Activated CD8-positive, alpha-beta T cell treated with anti-CD3 and anti-CD28 coated beads for 36 hours (primary cell): ENCODE measurements around the gene MMP8. TPM values are rescaled to one million over a fixed set of nuclear protein-coding genes. Genes with fewer than 3 reads are reported as not detected.

ENCODE experiments used
- ATAC-seq: fragments of 200-7000 bp; cut with Tn5 transposase; one replicate; pipeline ENCODE4 v1.10.0; 2021; ENCODE audit warnings: mild to moderate bottlenecking, moderate library complexity
- CTCF ChIA-PET: fragments of 350-600 bp; sonication (Branson Sonifier 250); formaldehyde crosslinking; loops from one replicate; lab custom pipeline; 2021; ENCODE audit warnings: antibody characterized with exemption; lab: Charles Lee
- POLR2A ChIA-PET: fragments of 350-600 bp; sonication (Branson Sonifier 250); formaldehyde crosslinking; loops from one replicate; lab custom pipeline; 2021; ENCODE audit warnings: antibody characterized with exemption; lab: Charles Lee
- DNase-seq: peaks from one replicate; pipeline ENCODE4 v3.0.0-alpha.2; 2020
- H3K27ac Mint-ChIP-seq: one replicate; pipeline ENCODE4 v1.8.0; 2021; ENCODE audit warnings: mild to moderate bottlenecking, mixed read lengths
- H3K27me3 Mint-ChIP-seq: one replicate; pipeline ENCODE4 v1.8.0; 2021; ENCODE audit warnings: mixed read lengths
- H3K36me3 Mint-ChIP-seq: one replicate; pipeline ENCODE4 v1.8.0; 2021; ENCODE audit warnings: low read depth, mixed read lengths
- H3K4me1 Mint-ChIP-seq: one replicate; pipeline ENCODE4 v1.8.0; 2021; ENCODE audit warnings: low read depth, mixed read lengths
- H3K4me3 Mint-ChIP-seq: one replicate; pipeline ENCODE4 v1.8.0; 2021; ENCODE audit warnings: mild to moderate bottlenecking, moderate library complexity, mixed read lengths
- H3K9me3 Mint-ChIP-seq: one replicate; pipeline ENCODE4 v1.8.0; 2021; ENCODE audit warnings: mixed read lengths
- intact Hi-C: fragments of 100-400 bp; cut with micrococcal nuclease; formaldehyde crosslinking; loops from one replicate; pipeline ENCODE4 v1.10.0; 2022
- total RNA-seq, 2 experiments: library from RNA; stranded (reverse); gene quantifications; one replicate each; pipeline ENCODE4 v1.2.3, GENCODE V29; 2021
- TF ChIP-seq, protein P1 (sequence below): fragments of 200-600 bp; IDR thresholded peaks from one replicate; pipeline ENCODE4 v1.8.0; 2022; ENCODE audit warnings: antibody characterized with exemption, mild to moderate bottlenecking

MMP8 gene, protein sequence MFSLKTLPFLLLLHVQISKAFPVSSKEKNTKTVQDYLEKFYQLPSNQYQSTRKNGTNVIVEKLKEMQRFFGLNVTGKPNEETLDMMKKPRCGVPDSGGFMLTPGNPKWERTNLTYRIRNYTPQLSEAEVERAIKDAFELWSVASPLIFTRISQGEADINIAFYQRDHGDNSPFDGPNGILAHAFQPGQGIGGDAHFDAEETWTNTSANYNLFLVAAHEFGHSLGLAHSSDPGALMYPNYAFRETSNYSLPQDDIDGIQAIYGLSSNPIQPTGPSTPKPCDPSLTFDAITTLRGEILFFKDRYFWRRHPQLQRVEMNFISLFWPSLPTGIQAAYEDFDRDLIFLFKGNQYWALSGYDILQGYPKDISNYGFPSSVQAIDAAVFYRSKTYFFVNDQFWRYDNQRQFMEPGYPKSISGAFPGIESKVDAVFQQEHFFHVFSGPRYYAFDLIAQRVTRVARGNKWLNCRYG
- total RNA-seq, result not detected

DNA sequence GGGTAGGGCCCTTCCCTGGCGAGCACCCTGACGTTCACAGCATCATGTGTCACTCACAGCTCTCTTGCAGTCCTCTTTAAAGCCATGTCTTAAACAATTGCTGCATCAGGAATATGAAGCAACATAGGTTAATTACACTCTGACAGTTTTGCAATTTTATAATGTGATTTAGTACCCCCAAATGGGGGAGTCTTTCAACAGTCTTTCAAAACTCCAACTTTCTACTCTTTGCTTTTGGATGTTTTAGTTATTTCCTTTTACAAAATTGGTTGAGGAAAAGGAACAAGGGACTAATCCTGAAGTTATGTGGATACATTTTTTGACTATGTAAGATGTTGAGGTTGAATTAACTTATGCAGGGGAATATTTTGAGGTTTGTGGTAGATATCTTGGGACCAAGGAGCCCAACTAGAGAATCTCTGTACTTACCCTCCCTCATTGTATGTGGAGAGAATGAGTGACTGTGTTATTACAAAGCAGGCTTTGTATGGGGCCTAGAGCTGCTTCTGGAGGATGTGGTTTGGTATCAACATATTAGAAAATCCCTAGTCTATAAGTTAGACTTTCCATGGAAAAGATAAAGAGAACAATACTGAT is at the start of gene MMP8:
MMP8 (minus strand) TSS at position 51 of the 597 bp plus-strand sequence. CDS start 99 bp downstream, outside the sequence.
- TF ChIP-seq, protein P1, sequence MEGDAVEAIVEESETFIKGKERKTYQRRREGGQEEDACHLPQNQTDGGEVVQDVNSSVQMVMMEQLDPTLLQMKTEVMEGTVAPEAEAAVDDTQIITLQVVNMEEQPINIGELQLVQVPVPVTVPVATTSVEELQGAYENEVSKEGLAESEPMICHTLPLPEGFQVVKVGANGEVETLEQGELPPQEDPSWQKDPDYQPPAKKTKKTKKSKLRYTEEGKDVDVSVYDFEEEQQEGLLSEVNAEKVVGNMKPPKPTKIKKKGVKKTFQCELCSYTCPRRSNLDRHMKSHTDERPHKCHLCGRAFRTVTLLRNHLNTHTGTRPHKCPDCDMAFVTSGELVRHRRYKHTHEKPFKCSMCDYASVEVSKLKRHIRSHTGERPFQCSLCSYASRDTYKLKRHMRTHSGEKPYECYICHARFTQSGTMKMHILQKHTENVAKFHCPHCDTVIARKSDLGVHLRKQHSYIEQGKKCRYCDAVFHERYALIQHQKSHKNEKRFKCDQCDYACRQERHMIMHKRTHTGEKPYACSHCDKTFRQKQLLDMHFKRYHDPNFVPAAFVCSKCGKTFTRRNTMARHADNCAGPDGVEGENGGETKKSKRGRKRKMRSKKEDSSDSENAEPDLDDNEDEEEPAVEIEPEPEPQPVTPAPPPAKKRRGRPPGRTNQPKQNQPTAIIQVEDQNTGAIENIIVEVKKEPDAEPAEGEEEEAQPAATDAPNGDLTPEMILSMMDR, result no peak
- Mint-ChIP-seq H3K9me3 (no peaks in the 10 kb centered on the region), H3K4me1 (no peaks in the 10 kb centered on the region), H3K27me3 (peaks cover 4% of the 10 kb centered on the region), H3K27ac (no peak within 1 kb of the TSS), H3K4me3 (no peak within 1 kb of the TSS), H3K36me3 (no peaks in the 10 kb centered on the region)
- CTCF ChIA-PET, result no interaction called here
- POLR2A ChIA-PET, result no interaction called here
- intact Hi-C loops, result no loop called here
- DNase-seq (no peak), ATAC-seq (no peak)

DNA sequence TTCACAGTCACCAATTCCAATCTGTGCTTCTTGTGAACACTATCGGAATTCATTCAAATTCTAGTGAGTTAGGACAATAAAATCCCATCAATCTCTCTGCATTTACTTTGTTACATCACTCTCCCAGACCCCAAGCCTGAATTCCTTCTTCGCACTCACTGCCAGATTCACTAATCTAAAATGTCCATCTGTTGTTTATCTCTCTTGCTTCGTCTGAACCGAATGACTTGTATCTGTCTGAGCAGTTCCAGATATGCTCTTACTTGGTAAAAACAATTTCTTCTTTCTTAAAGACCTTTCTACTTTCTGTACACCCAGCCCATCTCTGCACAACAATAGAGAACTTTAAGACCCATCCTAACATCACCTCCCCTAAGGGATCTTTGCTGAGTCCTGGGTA is 48.6 kb upstream of the MMP8 start:
- H3K4me3 Mint-ChIP-seq, result no peak overlapping the region
- H3K27ac Mint-ChIP-seq, result no peak overlapping the region
- ChIA-PET POLR2A (no interaction called here), CTCF (no interaction called here)
- TF ChIP-seq, protein P1, result no peak
- no peaks in the 10 kb centered on the region for H3K9me3 Mint-ChIP-seq
- H3K36me3 Mint-ChIP-seq, result no peaks in the 10 kb centered on the region
- no peak for ATAC-seq
- intact Hi-C loops, result no loop called here
- DNase-seq, result no peak
- peaks cover 11% of the 10 kb centered on the region for H3K27me3 Mint-ChIP-seq
- H3K4me1 Mint-ChIP-seq, result no peaks in the 10 kb centered on the region

DNA sequence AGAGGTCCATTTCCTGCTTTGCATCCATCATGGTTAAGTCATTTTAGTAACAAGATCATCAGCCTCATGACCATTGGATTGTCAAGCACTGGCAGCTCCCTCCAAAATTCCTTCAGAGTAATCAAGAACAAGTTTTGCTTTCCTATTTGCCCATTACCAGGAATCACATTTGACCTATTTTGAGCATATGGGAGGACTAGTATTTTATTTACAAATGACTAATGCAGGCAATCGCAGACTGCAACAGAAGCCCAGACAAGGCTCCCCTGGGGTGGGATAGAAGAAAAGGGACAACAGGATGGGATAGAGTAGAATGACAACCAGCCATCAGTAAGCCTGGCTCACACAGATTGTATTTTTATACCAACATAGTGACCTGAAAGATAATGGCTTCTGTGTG is 46.6 kb upstream of the MMP8 start:
- H3K36me3 Mint-ChIP-seq, result no peaks in the 10 kb centered on the region
- H3K9me3 Mint-ChIP-seq, result no peaks in the 10 kb centered on the region
- TF ChIP-seq, protein P1, result no peak
- ChIA-PET CTCF (no interaction called here), POLR2A (no interaction called here)
- peaks cover 21% of the 10 kb centered on the region for H3K27me3 Mint-ChIP-seq
- H3K27ac Mint-ChIP-seq, result no peak overlapping the region
- ATAC-seq (no peak), DNase-seq (no peak)
- no peaks in the 10 kb centered on the region for H3K4me1 Mint-ChIP-seq
- intact Hi-C loops, result no loop called here
- H3K4me3 Mint-ChIP-seq, result no peak overlapping the region

DNA sequence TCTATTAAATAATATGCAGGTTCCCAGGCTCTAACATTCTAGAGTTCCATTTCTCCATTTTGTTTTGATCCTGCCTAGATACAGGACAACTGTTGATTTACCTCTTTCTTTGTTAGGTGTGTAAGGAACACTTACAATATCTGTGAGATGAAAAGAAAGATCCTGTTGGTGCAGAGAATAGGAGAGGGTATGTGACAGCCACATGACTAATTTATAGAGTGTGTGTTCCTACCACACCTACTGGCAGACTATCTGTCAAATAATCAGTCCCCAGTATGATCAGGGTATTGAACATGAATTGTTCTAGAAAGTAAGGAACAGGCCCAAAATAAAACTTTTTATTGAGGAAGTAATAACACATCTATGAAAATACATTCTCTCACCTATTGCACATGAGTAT is 45.4 kb upstream of the MMP8 start:
- no peak overlapping the region for H3K27ac Mint-ChIP-seq
- ChIA-PET POLR2A (no interaction called here), CTCF (no interaction called here)
- intact Hi-C loops, result no loop called here
- H3K27me3 Mint-ChIP-seq, result peaks cover 26% of the 10 kb centered on the region
- TF ChIP-seq, protein P1, result no peak
- ATAC-seq, result no peak
- no peak overlapping the region for H3K4me3 Mint-ChIP-seq
- H3K9me3 Mint-ChIP-seq, result no peaks in the 10 kb centered on the region
- no peaks in the 10 kb centered on the region for H3K36me3 Mint-ChIP-seq
- DNase-seq, result no peak
- no peaks in the 10 kb centered on the region for H3K4me1 Mint-ChIP-seq

DNA sequence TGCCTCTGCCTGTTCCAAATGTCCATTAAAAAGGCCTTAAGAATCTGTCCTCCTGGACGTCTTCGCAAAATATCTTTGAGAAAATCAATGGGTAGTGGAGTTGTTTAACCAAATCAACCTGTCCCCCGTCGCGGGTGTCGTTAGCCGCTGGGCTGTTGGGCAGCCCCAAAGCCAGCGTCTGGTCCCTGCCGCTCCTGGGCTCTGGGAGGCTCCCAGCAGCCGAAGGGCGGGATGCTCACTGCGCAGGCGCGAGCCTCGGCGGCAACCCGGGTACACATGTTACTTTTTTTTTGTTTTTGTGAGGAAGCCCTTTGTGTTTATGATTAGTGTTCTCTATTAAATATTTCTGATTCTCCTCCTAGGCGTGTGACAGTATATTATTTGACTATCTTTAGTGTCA is 43.0 kb upstream of the MMP8 start:
- TF ChIP-seq, protein P1, result no peak
- H3K4me3 Mint-ChIP-seq, result no peak overlapping the region

More for the DNA sequence above, 43.0 kb upstream of the MMP8 start:
- DNase-seq (no peak), ATAC-seq (no peak)
- no peaks in the 10 kb centered on the region for H3K36me3 Mint-ChIP-seq
- peaks cover 21% of the 10 kb centered on the region for H3K27me3 Mint-ChIP-seq
- no peaks in the 10 kb centered on the region for H3K4me1 Mint-ChIP-seq
- CTCF ChIA-PET, result no interaction called here
- no peak overlapping the region for H3K27ac Mint-ChIP-seq
- intact Hi-C loops, result no loop called here
- POLR2A ChIA-PET, result no interaction called here
- H3K9me3 Mint-ChIP-seq, result no peaks in the 10 kb centered on the region
